ENCODE measurements around the gene SPART.

GRCh38 chr13:36346222-36347083 lies at the start of gene SPART:
- no peak; the same call in 1 of the 2 replicates for TF ChIP-seq POLR2A (IDR thresholded peaks at IDR 0.05; ENCODE audit: low read length)
- TF ChIP-seq, protein P1, sequence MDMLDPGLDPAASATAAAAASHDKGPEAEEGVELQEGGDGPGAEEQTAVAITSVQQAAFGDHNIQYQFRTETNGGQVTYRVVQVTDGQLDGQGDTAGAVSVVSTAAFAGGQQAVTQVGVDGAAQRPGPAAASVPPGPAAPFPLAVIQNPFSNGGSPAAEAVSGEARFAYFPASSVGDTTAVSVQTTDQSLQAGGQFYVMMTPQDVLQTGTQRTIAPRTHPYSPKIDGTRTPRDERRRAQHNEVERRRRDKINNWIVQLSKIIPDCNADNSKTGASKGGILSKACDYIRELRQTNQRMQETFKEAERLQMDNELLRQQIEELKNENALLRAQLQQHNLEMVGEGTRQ (IDR thresholded peaks at IDR 0.05), result peak; percentile 57
- TF ChIP-seq RFX5 (IDR thresholded peaks at IDR 0.05), result no peak
- no peak for TF ChIP-seq POLR2AphosphoS2 (conservative IDR thresholded peaks at IDR 0.05; ENCODE audit: low read length)
- TF ChIP-seq CHD2 (IDR thresholded peaks at IDR 0.05; ENCODE audit: low read length, partially characterized antibody), result no peak
- TF ChIP-seq, protein P2, sequence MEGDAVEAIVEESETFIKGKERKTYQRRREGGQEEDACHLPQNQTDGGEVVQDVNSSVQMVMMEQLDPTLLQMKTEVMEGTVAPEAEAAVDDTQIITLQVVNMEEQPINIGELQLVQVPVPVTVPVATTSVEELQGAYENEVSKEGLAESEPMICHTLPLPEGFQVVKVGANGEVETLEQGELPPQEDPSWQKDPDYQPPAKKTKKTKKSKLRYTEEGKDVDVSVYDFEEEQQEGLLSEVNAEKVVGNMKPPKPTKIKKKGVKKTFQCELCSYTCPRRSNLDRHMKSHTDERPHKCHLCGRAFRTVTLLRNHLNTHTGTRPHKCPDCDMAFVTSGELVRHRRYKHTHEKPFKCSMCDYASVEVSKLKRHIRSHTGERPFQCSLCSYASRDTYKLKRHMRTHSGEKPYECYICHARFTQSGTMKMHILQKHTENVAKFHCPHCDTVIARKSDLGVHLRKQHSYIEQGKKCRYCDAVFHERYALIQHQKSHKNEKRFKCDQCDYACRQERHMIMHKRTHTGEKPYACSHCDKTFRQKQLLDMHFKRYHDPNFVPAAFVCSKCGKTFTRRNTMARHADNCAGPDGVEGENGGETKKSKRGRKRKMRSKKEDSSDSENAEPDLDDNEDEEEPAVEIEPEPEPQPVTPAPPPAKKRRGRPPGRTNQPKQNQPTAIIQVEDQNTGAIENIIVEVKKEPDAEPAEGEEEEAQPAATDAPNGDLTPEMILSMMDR (IDR thresholded peaks at IDR 0.05), result peak; percentile 70
- no peak for TF ChIP-seq NFE2L2 (conservative IDR thresholded peaks at IDR 0.05; ENCODE audit: low read length)
- no peak for TF ChIP-seq EP300 (IDR thresholded peaks at IDR 0.05)
- TF ChIP-seq MAFK (IDR thresholded peaks at IDR 0.05; ENCODE audit: partially characterized antibody), result no peak
- TF ChIP-seq RAD21 (conservative IDR thresholded peaks at IDR 0.05 in 1 of 2, IDR thresholded peaks at IDR 0.05 in 1 of 2), result peak; percentile 68 to 69
- no peak for TF ChIP-seq HOXA7 (CRISPR knock-in tag; IDR thresholded peaks at IDR 0.05)
- no peak for TF ChIP-seq BHLHE40 (IDR thresholded peaks at IDR 0.05; ENCODE audit: low read depth, low read length)
- 0 out of 2 replicates have a peak, but pooled peaks have one; percentile 24 for TF ChIP-seq TP53 (CRISPR knock-in tag; IDR thresholded peaks at IDR 0.05)
